Measurements from ENCODE around the gene TSPEAR.

The TSPEAR gene

DNA sequence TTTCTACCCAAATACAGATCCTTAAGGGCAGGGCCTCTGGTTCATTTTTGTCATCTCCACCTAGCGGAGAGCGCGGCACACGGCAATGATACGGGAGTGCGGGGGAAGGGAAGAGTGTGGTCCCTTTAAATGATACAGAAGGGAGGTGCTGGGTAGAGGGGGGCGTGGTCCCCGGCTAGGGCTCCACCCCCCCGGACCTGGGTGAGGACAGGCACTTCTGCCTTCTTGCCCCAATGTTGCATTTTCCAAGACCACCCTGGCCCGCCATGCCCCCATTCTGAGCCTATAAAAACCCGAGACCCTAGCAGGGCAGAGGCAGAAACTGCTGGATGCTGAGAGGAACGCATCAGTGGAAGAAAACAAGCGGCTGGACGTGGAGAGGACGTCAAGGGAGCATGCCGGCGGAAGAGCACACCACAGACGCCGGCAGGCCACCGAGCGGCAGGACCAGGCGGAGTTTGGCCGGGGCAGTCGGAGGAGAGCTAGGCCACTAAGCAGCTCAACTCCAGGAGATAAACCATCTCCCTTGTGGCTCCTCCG, 226.0 kb downstream of the TSPEAR start:
- peak in 2 of 3 donors; percentile 41 to 46 for DNase-seq (ENCODE audit: low read depth in 3 of 3)

DNA sequence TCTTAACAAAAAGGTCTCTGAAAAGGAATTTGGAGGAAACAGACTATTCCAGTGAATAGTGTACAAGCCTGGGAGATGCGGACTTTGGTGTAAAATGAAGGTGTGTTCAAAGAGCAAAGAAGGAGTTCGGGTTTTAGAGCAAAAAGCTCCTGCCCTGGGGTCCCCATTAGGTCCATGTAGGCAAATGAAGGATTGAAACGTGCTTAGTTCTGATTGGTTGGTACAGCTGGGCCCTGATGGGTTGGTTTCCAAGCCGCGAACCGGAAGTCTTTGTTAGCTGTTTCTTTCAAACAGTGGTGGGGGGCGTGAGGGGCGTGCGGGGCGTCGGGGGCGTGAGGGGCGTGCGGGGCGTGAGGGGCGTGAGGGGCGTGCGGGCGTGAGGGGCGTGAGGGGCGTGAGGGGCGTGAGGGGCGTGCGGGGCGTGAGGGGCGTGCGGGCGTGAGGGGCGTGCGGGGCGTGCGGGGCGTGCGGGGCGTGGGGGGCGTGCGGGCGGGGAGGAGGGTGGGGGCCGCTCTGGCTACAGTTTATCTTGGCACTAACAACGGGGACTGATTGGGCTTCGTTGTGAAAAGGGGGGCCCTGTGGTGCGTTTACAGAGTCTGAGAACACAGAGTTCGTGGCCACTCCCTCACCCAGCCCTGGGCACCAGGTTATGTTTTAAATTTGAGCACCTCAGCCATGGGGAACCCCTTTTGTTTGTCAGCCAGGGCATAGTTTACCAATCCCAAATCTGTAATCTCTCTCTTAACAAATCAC, 226.7 kb downstream of the TSPEAR start:
- no peak for DNase-seq (ENCODE audit: low read depth in 3 of 3)

DNA sequence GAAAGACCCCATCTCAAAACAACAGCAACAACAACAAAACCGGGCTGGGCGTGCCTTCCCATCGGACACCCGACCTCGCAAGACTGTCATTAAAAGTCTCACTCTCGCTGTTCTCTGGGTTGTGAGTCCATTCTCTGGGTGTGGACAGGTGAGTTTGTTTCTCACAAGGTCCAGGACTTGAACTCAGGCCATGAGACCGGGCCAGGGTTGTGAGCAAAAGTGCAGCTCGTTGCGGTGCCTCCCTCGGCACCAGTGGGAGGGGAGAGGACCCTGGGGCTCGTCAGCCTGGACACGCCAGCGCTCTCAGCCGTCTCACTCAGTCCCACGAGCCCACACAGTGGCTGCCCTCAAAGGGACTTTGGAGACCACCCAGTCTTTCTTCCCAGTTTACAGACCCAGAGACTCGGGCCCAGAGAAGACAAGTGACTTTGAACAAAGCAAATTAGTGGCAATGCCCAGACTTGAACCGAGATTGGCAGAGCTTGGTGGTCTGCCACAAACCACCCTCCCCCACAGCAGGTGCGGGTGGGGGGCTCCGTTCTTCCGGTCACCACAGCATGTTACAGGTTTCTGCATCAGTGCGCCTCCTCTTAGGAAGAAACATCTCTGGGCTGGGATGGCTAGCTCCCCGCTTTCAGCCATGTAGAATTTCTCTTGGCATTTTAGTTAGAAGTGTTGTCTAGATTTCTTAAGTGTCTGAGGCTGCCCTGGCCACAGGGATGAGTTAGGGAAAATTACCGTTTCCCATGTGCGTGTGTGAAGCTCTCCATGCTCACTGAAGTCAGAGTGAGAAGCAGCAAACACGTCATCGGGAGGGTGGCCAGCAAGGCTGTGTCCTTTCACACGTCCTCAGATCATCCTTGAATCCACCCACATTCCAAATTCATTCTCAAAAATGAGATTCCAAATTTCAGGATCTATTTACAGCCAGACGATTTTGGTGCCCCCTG, 227.8 kb downstream of the TSPEAR start:
- DNase-seq (ENCODE audit: low read depth in 3 of 3), result no peak

DNA sequence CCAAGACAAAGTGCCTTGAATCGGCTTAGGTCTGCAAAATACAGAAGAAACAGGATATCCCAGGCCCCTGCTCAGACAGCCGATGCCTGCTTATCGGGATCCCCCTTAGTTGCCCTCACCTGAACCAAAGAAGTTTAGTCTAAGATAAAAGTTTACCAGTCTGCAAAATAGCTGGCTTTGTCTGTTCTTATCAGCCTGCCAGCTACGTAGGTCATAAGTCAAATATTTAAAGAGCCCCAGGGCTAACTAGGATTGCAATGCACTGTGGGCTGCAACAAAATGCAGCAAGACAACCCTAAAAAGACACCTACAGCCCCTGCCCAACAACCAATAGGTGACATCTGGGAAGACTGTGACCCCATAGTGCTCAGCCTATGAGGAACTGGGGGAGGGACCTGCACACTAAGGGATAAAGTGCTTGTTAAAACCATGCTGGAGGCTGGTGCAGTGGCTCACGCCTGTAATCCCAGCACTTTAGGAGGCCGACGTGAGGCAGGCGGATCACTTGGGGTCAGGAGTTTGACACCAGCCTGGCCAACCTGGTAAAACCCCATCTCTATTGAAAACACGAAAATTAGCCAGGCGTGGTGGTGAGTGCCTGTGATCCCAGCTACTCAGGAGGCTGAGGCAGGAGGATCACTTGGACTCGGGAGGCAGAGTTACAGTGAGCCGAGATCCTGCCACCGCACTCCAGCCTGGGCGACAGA, 228.6 kb downstream of the TSPEAR start:
- DNase-seq (ENCODE audit: low read depth in 3 of 3), result no peak

DNA sequence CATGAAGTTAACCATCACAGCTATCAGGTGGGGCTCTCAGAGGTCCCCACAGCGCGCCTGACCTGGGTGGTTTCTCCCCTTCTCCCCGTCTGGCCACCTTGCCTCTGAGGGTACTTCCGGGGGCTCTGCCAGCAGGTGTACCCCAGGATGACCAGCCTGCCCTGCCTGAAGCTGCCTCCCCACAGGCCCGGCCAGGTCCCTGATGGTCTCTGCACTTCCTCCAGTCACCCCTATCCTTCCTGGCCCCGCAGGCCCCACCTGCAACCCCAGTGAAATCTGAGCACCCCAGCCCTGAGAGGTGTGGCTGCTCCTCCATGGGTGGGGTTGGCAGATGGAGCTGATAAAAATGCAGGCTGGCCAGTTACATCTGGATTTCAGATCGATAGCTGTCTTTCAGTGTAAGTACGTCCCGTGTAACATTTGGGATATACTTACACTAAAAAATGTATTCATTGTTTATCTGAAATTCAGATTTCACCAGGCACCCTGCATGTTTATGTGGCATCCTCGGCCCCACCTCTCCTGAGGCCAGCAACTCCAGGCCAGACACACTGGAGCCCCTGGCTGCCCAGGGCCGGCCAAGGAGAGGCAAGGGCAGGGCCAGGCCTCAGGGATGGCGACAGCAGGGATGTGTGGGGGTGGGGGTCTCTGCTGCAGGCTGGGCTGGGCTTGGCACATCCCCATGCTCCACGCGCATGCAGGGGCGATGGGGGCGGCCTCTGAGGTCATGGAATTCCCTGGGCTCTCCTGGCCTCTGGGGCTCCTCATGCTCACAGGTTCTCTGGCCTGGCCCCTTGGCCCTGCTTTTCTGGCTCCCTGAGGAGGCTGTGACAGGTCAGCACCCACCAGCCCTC, 230.9 kb downstream of the TSPEAR start:
- DNase-seq (ENCODE audit: low read depth in 3 of 3), result no peak

DNA sequence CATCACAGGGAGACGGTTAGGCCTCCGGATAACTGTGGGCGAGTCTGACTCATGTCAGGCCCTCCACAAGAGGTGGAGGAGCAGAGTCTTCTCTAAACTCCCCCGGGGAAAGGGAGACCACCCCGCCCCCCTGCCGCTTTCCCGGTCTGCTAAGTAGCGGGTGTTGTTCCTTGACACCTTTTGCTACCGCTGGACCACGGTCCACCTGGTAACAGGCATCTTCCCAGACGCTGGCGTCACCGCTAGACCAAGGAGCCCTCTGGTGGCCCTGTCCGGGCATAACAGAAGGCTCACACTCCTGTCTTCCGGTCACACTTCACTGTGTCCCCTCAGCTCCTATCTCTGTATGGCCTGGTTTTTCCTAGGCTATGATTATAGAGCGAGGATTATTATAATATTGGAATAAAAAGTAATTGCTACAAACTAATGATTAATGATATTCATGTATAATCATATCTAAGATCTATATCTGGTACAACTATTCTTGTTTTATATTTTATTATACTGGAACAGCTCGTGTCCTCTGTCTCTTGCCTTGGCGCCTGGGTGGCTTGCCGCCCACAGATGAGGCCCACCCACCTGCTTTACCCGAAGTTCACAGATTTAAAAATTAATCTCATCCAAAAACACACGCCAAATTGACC, 231.7 kb downstream of the TSPEAR start:
- peak in 1 of 3 donors; percentile 23 for DNase-seq (ENCODE audit: low read depth in 3 of 3)

DNA sequence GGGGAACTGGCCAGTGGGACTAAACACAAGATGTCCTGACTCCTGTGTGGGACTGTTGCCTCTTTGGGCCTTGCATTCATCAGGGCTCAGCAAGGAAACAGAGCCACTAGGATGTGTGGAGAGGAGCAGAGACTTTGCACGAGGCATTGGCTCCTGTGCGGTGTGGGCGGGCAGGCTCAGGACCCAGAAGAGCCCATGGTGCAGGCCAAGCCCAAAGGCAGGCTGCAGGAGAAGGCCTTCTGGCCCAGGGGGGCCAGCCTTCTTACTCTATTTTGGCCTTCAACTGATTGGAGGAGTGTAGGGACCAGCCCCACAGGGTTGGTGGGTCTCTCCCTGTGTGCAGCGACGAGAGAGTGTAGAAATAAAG, 232.6 kb downstream of the TSPEAR start:
- DNase-seq (ENCODE audit: low read depth in 3 of 3), result no peak

DNA sequence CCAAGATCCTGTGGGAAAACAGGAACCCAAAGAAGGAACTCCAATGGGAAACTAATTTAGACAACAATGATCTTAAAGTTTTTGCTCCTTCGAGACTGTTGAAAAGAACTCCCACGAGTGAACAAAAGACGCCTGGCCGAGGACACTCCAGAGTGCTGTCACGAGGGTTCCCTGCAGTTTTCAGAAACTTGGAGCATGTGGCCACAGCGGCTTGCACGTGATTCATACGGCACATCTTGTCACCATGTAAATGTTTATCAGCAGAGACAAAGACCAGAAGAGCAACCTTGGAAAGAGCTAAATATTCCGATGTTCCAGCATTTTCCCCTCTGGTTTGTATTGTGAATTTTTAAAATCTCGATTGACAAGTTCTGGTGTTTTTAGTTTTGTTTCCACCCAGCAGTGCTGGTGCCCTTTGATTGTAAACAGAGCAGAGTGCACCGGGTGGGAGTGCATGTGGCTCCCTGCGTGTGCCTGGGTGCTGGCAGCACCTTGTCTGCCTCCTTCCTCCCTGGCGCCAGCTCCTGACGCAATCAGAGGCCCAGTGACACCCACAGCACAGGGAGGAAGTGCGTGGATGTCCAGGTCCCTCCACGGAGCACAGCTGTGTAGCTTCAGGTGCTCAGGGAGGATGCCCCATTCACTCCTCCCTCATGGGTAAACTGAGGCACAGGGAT, 233.1 kb downstream of the TSPEAR start:
- no peak for DNase-seq (ENCODE audit: low read depth in 3 of 3)

DNA sequence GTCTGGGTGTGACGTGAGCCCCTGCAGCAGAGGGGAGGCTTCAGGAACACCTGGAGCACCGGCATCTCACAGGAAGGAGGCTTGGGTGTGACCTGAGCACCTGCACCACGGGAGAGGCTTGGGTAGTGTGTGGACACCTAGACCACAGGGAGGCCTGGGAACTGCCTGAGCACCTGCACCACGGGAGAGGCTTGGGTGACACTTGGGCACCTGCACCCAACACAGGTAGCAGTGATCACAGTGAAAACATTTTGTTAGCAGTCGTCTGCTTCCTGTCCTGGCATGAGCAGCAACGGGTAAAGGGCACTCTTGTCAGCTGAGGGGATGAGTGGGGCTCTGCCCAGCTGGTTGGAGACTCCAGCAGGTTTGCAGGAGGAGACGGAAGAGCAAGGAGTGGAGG, 233.7 kb downstream of the TSPEAR start:
- no peak for DNase-seq (ENCODE audit: low read depth in 3 of 3)

DNA sequence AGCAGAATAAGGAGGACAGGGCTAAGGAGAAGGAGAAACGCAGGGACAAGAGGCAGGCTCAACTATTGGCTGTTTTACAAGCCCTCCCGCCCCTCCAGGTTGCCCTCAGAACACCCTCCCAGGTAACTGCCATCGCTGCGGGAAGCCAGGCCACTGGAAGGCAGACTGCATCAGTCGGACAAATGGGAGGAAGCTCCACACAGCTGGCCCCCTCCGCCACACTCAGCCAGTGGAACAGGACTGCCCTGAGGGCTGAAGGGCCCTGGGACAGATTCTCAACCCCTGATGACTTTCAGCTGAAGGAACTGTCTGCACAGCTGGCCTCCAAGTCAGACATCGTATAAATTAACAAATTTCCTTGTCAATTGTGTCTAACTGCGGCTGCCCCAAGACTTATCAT, 234.2 kb downstream of the TSPEAR start:
- no peak for DNase-seq (ENCODE audit: low read depth in 3 of 3)

DNA sequence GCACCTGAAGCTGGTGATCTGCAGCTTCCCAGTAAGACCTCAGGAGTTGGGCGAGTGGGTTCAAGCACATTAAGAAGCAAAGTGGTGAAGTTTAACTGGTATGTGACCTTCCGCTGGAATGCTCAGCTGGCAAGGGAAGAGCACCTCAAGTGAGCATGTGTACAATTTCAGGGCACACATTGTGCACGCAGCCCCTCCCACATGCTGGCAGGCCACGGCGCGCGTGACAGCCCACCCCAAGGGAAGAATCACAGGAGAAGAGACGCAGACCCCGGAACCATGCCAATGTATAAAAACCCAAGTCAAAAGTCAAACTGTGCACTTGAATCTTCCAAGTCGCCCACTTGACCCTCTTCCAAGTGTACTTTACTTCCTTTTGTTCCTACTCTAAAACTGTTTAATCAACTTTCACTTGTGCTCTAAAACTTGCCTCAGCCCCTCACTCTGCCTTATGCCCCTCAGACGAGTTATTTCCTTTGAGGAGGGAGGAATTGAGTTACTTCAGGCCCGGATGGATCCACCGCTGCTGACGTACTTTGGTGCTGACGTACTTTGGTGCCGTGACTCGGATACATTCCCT, 236.0 kb downstream of the TSPEAR start:
- DNase-seq (ENCODE audit: low read depth in 3 of 3), result no peak

DNA sequence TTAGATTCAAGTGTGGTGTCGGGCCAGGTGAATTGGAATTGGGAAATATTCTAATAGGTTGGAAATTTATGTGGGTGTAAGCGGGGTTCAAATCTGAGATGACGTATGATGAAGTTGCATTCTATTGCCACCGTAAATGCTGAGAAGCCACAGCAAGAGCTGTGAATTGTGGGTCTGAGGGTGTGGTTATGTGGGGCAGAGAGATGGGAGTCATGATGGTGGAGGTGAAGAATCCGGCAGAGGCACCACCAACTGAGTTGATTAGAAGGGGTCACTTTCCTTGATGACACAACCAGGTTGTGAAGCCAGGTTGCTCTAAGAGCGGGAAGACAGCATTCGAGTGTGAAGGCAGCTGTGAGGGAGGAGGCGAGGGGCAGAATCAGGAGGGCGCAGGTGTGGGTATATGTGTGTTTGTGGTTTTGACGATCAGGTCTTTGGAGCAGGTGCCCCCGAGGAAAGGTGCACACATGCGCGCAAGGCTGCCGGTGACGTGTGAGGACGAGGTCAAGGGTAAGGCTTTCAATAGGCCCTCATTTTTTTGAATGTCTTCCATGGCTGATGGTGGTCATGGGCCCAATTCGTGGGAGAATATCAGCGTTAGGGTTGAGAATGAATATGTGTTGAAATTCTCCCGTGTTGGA, 237.3 kb downstream of the TSPEAR start:
- no peak for DNase-seq (ENCODE audit: low read depth in 3 of 3)

DNA sequence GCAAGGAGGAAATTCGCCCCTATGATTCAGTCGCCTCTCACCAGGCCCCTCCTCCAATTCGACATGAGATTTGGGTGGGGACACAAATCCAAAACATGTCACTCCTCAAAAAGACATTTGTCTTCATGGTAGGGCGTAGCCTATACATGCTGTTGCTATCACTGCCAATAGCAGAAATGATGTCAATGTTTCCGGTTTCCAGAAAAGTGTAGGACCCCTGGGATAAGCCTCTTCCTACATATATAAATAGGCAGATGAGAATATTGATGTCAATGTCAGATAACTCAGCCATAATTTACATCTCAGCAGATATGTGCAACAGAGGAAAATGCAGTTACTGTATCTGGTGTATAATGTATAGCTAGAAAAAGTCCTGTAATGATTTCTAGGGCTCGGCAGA, 239.4 kb downstream of the TSPEAR start:
- DNase-seq (ENCODE audit: low read depth in 3 of 3), result no peak

DNA sequence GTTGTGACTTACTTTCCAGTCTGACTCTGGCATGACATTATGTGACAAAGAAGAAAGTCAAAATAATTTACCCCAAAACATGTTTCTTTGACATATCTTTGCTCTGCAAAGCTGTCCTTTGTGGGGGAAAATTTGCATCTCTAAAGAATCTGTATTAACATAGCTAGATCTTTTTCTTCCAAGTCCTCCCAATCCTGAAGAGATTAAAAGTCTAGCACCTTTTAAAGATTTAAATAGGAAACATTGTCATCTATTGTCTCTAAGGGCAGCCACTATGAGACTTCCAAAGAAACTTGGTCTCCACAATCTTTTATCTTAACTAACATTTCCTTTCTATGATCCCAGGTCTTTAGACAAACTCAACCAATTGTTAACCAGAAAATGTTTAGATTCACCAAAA, 240.0 kb downstream of the TSPEAR start:
- DNase-seq (ENCODE audit: low read depth in 3 of 3), result no peak

DNA sequence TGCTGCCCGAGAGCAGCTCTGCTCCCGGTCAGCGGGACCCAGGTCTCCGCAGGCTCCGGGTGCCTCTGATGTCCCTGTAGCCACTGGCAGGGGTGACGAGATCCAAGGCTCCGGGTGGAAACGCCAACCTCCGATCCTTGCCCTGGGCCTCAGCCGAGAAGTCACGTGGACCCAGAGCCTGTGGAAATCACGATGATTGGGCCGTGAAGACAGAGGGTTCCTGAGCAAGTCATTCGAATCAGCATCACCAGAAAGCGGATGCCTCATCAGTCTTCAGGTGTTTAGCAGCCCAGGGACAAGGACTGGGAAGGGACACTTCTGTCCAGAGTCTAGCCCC, 243.5 kb downstream of the TSPEAR start:
- DNase-seq (ENCODE audit: low read depth in 3 of 3), result no peak

DNA sequence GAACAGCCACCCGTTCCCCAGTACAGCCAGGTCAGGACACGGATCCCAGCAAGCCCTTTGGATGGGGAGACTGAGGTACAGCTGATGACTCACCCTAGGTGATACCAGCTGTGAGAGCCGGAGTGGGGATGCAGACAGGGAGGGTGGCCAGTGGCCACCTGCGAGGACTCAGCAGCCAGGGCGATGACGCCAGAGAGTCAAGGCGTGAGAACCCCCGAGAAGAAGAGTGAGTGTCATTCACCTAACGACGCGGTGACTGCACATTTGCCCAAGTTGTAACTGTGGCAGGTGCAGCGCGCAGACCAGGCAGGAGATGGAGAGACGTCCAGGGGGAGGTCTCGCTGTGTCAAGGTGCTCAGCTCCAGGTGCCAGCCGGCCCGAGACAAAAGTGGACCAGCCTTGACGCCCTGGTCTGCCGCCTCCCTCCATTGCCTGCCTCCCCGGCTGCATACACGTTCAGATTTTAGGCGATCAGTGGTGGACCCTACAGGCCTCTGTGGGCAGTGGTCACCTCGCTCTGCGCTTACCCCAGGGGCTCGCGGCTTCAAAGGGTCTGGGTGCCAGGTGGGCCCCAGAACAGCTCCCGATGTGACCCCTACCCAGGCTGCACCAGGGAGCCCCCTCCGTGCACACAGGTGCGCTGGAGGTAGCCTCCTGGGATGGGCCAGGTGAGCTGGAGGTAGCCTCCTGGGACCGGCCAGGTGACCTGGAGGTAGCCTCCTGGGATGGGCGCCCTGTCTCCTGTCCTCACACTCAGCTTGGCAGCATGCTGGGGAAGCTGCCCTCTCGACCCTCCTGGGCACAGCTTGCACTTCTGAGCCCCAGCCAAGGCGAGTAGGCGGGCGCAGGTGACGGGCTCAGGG, 244.1 kb downstream of the TSPEAR start:
- DNase-seq (ENCODE audit: low read depth in 3 of 3), result no peak

DNA sequence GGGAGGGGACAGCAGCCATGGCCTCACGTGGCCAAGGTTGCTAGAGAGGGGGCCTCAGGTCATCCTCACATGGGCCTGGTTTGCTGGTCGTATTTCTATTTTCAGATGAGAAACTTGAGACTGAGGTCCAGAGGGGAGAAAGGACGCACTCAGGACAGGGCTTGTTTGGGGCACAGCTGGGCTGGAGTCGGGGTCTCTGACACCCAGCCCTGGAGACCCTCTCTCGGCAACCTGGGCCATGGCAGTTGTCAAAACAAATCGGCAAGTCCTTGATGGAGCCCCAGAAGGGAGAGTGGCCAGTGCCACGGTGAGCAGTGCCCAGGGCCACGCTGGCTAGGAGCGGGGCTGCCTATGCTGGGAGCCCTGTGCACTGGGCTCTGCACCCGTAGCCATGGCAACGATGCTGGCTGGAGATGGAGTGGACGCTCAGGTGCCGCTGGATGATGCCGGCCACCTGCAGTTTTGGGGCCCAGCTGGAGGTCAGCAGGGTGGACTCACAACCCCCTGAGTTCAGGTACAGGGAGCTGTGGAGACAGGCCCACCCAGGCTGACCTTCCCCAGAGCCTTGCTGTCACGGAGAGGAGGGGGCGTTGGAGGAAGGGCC, 244.9 kb downstream of the TSPEAR start:
- no peak for DNase-seq (ENCODE audit: low read depth in 3 of 3)

DNA sequence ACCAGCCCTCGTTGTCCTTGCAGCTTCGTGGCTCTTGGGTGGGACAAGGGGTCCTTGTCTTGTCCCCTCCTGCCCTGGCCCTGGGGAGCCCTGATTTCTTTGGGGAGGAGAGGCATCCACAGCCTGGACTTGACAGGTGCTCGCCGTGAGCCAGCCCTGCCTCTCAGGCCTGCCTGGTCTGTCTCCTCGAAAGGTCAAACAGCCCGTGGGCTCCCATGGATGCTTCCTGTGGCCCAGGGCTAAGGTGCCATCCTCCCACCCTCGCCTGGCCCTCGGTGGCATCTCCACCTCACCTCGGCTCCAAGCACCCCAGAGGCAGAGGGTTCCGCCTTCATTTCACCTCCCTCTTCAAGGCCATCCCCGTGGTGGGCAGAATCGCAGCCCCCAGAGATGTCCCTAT, 247.0 kb downstream of the TSPEAR start:
- DNase-seq (ENCODE audit: low read depth in 3 of 3), result no peak
